ENCODE results near the gene RUFY1.

RUFY1 gene

DNA sequence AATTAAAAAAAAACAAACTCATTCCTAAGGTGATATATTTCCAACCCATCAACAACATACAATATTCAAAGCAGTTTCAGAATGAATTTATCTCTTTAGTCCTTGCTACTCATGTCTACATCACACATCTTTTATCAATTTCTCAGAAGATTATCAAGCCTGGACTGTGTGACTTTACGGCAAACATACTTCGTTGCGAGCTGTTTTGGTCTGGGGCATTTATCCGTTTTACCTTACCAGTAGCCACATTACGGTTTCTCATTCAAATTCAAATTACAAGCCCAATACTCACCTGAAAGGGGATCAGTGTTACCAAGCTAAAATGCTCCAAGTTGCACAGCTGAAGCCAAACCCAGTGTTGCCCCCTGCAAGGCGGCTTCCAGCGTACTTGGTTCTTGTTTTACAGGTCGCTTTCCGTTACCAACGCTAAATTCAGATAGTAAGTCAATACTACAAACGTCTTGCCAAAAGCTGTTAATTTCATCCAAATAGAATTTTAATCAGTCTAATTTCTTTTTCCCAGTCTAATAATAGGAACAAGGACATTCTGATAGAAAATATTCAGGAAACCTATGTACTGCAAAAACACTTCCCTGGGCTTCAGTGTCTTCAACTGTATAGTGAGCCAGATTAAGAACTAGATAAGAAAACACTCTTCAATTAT lies 71.3 kb downstream of the RUFY1 start:
- H3K4me2 ChIP-seq (ENCODE audit: low read length): peak overlapping the region; percentile 98
- WGBS (ENCODE audit: extremely low coverage, insufficient coverage, low lambda C conversion rate): no CpG with 5 or more reads among the region's 11 CpGs
- peaks cover 8% of the 10 kb centered on the region for H3K79me1 ChIP-seq (ENCODE audit: low read length)
- H3K4me3 ChIP-seq (ENCODE audit: low read length): peak overlapping the region; percentile 50
- H3K36me3 ChIP-seq (ENCODE audit: control insufficient read depth, insufficient read depth, low read length): peaks cover 17% of the 10 kb centered on the region
- H2BK15ac ChIP-seq (replicated peaks; ENCODE audit: low read depth): no peak overlapping the region
- H2BK5ac ChIP-seq (ENCODE audit: low read length): no peak overlapping the region
- H3K23ac ChIP-seq (ENCODE audit: low read length): no peak overlapping the region
- H4K5ac ChIP-seq (ENCODE audit: low read length): no peak overlapping the region
- no peak overlapping the region for H3K27ac ChIP-seq (ENCODE audit: low read depth, low read length)
- no peak overlapping the region for H3K4ac ChIP-seq (ENCODE audit: low read depth, low read length)
- H2AK5ac ChIP-seq (ENCODE audit: low read length): no peak overlapping the region
- H2BK120ac ChIP-seq (ENCODE audit: low read depth, low read length): no peak overlapping the region
- H4K8ac ChIP-seq (ENCODE audit: low read depth, low read length): no peak overlapping the region
- no peak for DNase-seq
- peaks cover 8% of the 10 kb centered on the region for H3K4me1 ChIP-seq (ENCODE audit: control insufficient read depth, low read depth, low read length)
- H3K56ac ChIP-seq (ENCODE audit: low read length): peak overlapping the region; percentile 20
- peaks cover 50% of the 10 kb centered on the region for H3K79me2 ChIP-seq (ENCODE audit: control insufficient read depth, insufficient read depth, low read length)
- no peak overlapping the region for H3K18ac ChIP-seq (ENCODE audit: low read length)
- H3K9ac ChIP-seq (ENCODE audit: low read length): peak overlapping the region; percentile 77
- H3K27me3 ChIP-seq (ENCODE audit: insufficient read depth, low read length, poor library complexity): no peaks in the 10 kb centered on the region

- H4K5ac ChIP-seq (ENCODE audit: low read length): peak within 1 kb of the TSS; percentile 90
- peak within 1 kb of the TSS; percentile 40 for H2BK120ac ChIP-seq (ENCODE audit: low read depth, low read length)
Measured at GRCh38 chr5:179623003-179623905, 72.9 kb downstream of the RUFY1 start, which contains the start of gene HNRNPH1. TSS of gene HNRNPH1 (minus strand) at chr5:179623671. CDS start at chr5:179623133, 538 bp downstream.

GRCh38 chr5:179623906-179624741 lies 73.8 kb downstream of the RUFY1 start:
- Histone ChIP-seq H3K27me3 (ENCODE audit: insufficient read depth, low read length, poor library complexity) (no peaks in the 10 kb centered on the region), H3K18ac (ENCODE audit: low read length) (peak overlapping the region; percentile 29), H3K56ac (ENCODE audit: low read length) (peak overlapping the region; percentile 97), H3K79me1 (ENCODE audit: low read length) (peaks cover 4% of the 10 kb centered on the region), H3K9ac (ENCODE audit: low read length) (peak overlapping the region; percentile 95), H2BK120ac (ENCODE audit: low read depth, low read length) (peak overlapping the region; percentile 31), H3K4me2 (ENCODE audit: low read length) (peak overlapping the region; percentile 77), H2AK5ac (ENCODE audit: low read length) (peak overlapping the region; percentile 93), H3K27ac (ENCODE audit: low read depth, low read length) (peak overlapping the region; percentile 72), H3K36me3 (ENCODE audit: control insufficient read depth, insufficient read depth, low read length) (peaks cover 8% of the 10 kb centered on the region), H3K4me3 (ENCODE audit: low read length) (peak overlapping the region; percentile 30), H3K4me1 (ENCODE audit: control insufficient read depth, low read depth, low read length) (peaks cover 8% of the 10 kb centered on the region), H3K79me2 (ENCODE audit: control insufficient read depth, insufficient read depth, low read length) (peaks cover 36% of the 10 kb centered on the region), H4K8ac (ENCODE audit: low read depth, low read length) (peak overlapping the region; percentile 87), H2BK15ac (replicated peaks; ENCODE audit: low read depth) (no peak overlapping the region), H2BK5ac (ENCODE audit: low read length) (peak overlapping the region; percentile 62), H3K23ac (ENCODE audit: low read length) (no peak overlapping the region), H4K5ac (ENCODE audit: low read length) (peak overlapping the region; percentile 90), H3K4ac (ENCODE audit: low read depth, low read length) (peak overlapping the region; percentile 93)
- no peak for DNase-seq
- WGBS (ENCODE audit: extremely low coverage, insufficient coverage, low lambda C conversion rate): no CpG with 5 or more reads among the region's 68 CpGs

More at GRCh38 chr5:179623003-179623905, 72.9 kb downstream of the RUFY1 start, which contains the start of gene HNRNPH1:
- Histone ChIP-seq H3K18ac (ENCODE audit: low read length) (peak within 1 kb of the TSS; percentile 88), H3K4me3 (ENCODE audit: low read length) (peak within 1 kb of the TSS; percentile 97), H3K27ac (ENCODE audit: low read depth, low read length) (peak within 1 kb of the TSS; percentile 97), H2BK5ac (ENCODE audit: low read length) (peak within 1 kb of the TSS; percentile 99), H3K4me1 (ENCODE audit: control insufficient read depth, low read depth, low read length) (peaks cover 8% of the 10 kb centered on the region), H3K23ac (ENCODE audit: low read length) (peak within 1 kb of the TSS; percentile 99), H3K79me2 (ENCODE audit: control insufficient read depth, insufficient read depth, low read length) (peaks cover 41% of the 10 kb centered on the region), H3K56ac (ENCODE audit: low read length) (peak within 1 kb of the TSS; percentile 100), H3K36me3 (ENCODE audit: control insufficient read depth, insufficient read depth, low read length) (peaks cover 8% of the 10 kb centered on the region), H4K8ac (ENCODE audit: low read depth, low read length) (peak within 1 kb of the TSS; percentile 87), H3K4ac (ENCODE audit: low read depth, low read length) (peak within 1 kb of the TSS; percentile 98), H3K4me2 (ENCODE audit: low read length) (peak within 1 kb of the TSS; percentile 77), H3K27me3 (ENCODE audit: insufficient read depth, low read length, poor library complexity) (no peaks in the 10 kb centered on the region), H2BK15ac (replicated peaks; ENCODE audit: low read depth) (no peak within 1 kb of the TSS), H3K79me1 (ENCODE audit: low read length) (peaks cover 4% of the 10 kb centered on the region), H2AK5ac (ENCODE audit: low read length) (peak within 1 kb of the TSS; percentile 93), H3K9ac (ENCODE audit: low read length) (peak within 1 kb of the TSS; percentile 100)
- DNase-seq: peak; percentile 98
- no CpG with 5 or more reads among the region's 92 CpGs for WGBS (ENCODE audit: extremely low coverage, insufficient coverage, low lambda C conversion rate)

GRCh38 chr5:179624841-179625271 lies 74.5 kb downstream of the RUFY1 start:
- H3K79me2 ChIP-seq (ENCODE audit: control insufficient read depth, insufficient read depth, low read length): peaks cover 33% of the 10 kb centered on the region
- peak overlapping the region; percentile 77 for H3K4me2 ChIP-seq (ENCODE audit: low read length)
- peak overlapping the region; percentile 93 for H2AK5ac ChIP-seq (ENCODE audit: low read length)
- H3K23ac ChIP-seq (ENCODE audit: low read length): peak overlapping the region; percentile 89
- H3K4me1 ChIP-seq (ENCODE audit: control insufficient read depth, low read depth, low read length): peaks cover 8% of the 10 kb centered on the region
- peak overlapping the region; percentile 93 for H3K4ac ChIP-seq (ENCODE audit: low read depth, low read length)
- no CpG with 5 or more reads among the region's 9 CpGs for WGBS (ENCODE audit: extremely low coverage, insufficient coverage, low lambda C conversion rate)
- H3K9ac ChIP-seq (ENCODE audit: low read length): peak overlapping the region; percentile 95
- H2BK15ac ChIP-seq (replicated peaks; ENCODE audit: low read depth): no peak overlapping the region
- H3K4me3 ChIP-seq (ENCODE audit: low read length): no peak overlapping the region
- H3K18ac ChIP-seq (ENCODE audit: low read length): no peak overlapping the region
- H4K5ac ChIP-seq (ENCODE audit: low read length): no peak overlapping the region
- DNase-seq: peak; percentile 54
- H3K56ac ChIP-seq (ENCODE audit: low read length): peak overlapping the region; percentile 97
- no peak overlapping the region for H2BK120ac ChIP-seq (ENCODE audit: low read depth, low read length)
- H4K8ac ChIP-seq (ENCODE audit: low read depth, low read length): no peak overlapping the region
- peaks cover 4% of the 10 kb centered on the region for H3K79me1 ChIP-seq (ENCODE audit: low read length)
- H2BK5ac ChIP-seq (ENCODE audit: low read length): no peak overlapping the region
- H3K27ac ChIP-seq (ENCODE audit: low read depth, low read length): no peak overlapping the region
- no peaks in the 10 kb centered on the region for H3K27me3 ChIP-seq (ENCODE audit: insufficient read depth, low read length, poor library complexity)
- H3K36me3 ChIP-seq (ENCODE audit: control insufficient read depth, insufficient read depth, low read length): peaks cover 8% of the 10 kb centered on the region

Data from mesendoderm (in vitro differentiated cells).